ENCODE data around the gene GAS7. TPM values are rescaled to one million over a fixed set of nuclear protein-coding genes. Genes with fewer than 3 reads are reported as not detected.

GAS7 gene
- polyA plus RNA-seq, 1 donor (not counting 4 experiments of a cell fraction or from before 2014, with no cell fraction given): 0.10 TPM

- H3K9me1 ChIP-seq (ENCODE audit: control insufficient read depth, extremely low read depth, insufficient read depth, low read length): no peaks in the 10 kb centered on the region
- H3K4me3 ChIP-seq (ENCODE audit: control insufficient read depth in 2 of 3, extremely low read depth in 1 of 3, insufficient read depth in 2 of 3, low read depth in 1 of 3, low read length in 3 of 3): no peak overlapping the region
- H3K9ac ChIP-seq (ENCODE audit: control insufficient read depth, extremely low read depth, insufficient read depth, low read length): no peak overlapping the region
- no peak overlapping the region for H2AFZ ChIP-seq (ENCODE audit: control insufficient read depth, low read length)
- H3K4me2 ChIP-seq (ENCODE audit: control insufficient read depth, extremely low read depth, insufficient read depth, low read depth, low read length): no peak overlapping the region
- dilution Hi-C loops (cut with MboI; ENCODE audit: extremely low pct_ligation_motif_present, low sequenced_read_pairs): no loop called here
- H3K36me3 ChIP-seq (ENCODE audit: control insufficient read depth in 2 of 2, extremely low read depth in 1 of 2, insufficient read depth in 2 of 2, low read length in 2 of 2): no peaks in the 10 kb centered on the region
- no peaks in the 10 kb centered on the region for H3K4me1 ChIP-seq (ENCODE audit: control insufficient read depth, extremely low read depth, insufficient read depth, low read length)
- H3K9me3 ChIP-seq (ENCODE audit: control insufficient read depth, low read depth, low read length): no peaks in the 10 kb centered on the region
- H4K20me1 ChIP-seq (ENCODE audit: control insufficient read depth, extremely low read depth, insufficient read depth, low read length): no peaks in the 10 kb centered on the region
- no peak for FAIRE-seq
- H3K27me3 ChIP-seq (ENCODE audit: control insufficient read depth, extremely low read depth, insufficient read depth, low read length): no peaks in the 10 kb centered on the region
- TF ChIP-seq EZH2 (IDR thresholded peaks at IDR 0.05; ENCODE audit: low read length): no peak
- no peak for TF ChIP-seq CTCF (optimal IDR thresholded peaks at IDR 0.05 in 1 of 3, IDR thresholded peaks at IDR 0.05 in 1 of 3, conservative IDR thresholded peaks at IDR 0.05 in 1 of 3; ENCODE audit: extremely low read depth in 1 of 3, insufficient read depth in 2 of 3, low read length in 3 of 3)
- no peak overlapping the region for H3K27ac ChIP-seq (ENCODE audit: control insufficient read depth, insufficient read depth, low read length)
- no peaks in the 10 kb centered on the region for H3K79me2 ChIP-seq (ENCODE audit: control insufficient read depth, insufficient read depth, low read length)
- no peak for DNase-seq (ENCODE audit: low read depth, low spot score)
These were observed 230.4 kb downstream of the GAS7 start for GRCh38 chr17:9968008-9968407.

DNA sequence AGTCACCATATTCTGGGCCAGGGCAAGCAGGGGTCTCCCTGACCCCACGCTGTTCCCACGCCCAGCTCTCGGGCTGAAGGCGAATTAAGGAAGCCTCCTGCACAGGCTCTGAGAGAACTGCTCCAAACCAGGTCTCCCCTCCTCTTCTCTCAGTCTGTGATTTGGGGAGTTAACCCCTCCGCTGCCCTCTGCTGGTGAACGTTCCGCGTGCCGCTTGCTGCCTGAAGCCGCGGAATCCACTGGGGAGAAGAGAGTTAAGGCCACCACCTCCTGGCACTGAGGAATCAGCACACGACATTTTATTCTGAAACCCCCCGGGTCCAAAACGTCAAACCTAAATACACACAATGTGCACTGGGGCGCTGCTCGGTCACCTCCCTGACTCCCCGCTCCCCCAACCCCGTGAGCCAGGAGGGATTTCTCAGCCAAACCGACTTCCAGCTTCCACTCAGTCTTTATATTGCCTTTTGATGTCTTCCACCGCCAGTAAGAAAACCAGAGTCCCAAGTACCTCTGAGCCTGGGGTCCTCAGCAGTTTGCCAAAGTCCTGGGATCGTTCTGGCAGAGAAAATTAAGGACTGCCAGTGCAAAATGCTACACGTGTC lies 238.9 kb downstream of the GAS7 start:
- Histone ChIP-seq H3K4me3 (ENCODE audit: control insufficient read depth in 2 of 3, extremely low read depth in 1 of 3, insufficient read depth in 2 of 3, low read depth in 1 of 3, low read length in 3 of 3) (no peak overlapping the region), H3K36me3 (ENCODE audit: control insufficient read depth in 2 of 2, extremely low read depth in 1 of 2, insufficient read depth in 2 of 2, low read length in 2 of 2) (no peaks in the 10 kb centered on the region), H3K9me3 (ENCODE audit: control insufficient read depth, low read depth, low read length) (no peaks in the 10 kb centered on the region), H2AFZ (ENCODE audit: control insufficient read depth, low read length) (no peak overlapping the region), H3K79me2 (ENCODE audit: control insufficient read depth, insufficient read depth, low read length) (no peaks in the 10 kb centered on the region), H3K27me3 (ENCODE audit: control insufficient read depth, extremely low read depth, insufficient read depth, low read length) (peaks cover 18% of the 10 kb centered on the region), H3K9me1 (ENCODE audit: control insufficient read depth, extremely low read depth, insufficient read depth, low read length) (no peaks in the 10 kb centered on the region), H4K20me1 (ENCODE audit: control insufficient read depth, extremely low read depth, insufficient read depth, low read length) (no peaks in the 10 kb centered on the region), H3K27ac (ENCODE audit: control insufficient read depth, insufficient read depth, low read length) (no peak overlapping the region), H3K4me1 (ENCODE audit: control insufficient read depth, extremely low read depth, insufficient read depth, low read length) (no peaks in the 10 kb centered on the region), H3K9ac (ENCODE audit: control insufficient read depth, extremely low read depth, insufficient read depth, low read length) (no peak overlapping the region), H3K4me2 (ENCODE audit: control insufficient read depth, extremely low read depth, insufficient read depth, low read depth, low read length) (no peak overlapping the region)
- DNase-seq (ENCODE audit: low read depth, low spot score) (no peak), FAIRE-seq (no peak)
- TF ChIP-seq CTCF (optimal IDR thresholded peaks at IDR 0.05 in 1 of 3, IDR thresholded peaks at IDR 0.05 in 1 of 3, conservative IDR thresholded peaks at IDR 0.05 in 1 of 3; ENCODE audit: extremely low read depth in 1 of 3, insufficient read depth in 2 of 3, low read length in 3 of 3) (peak; percentile 61 to 82 (median 69)), EZH2 (IDR thresholded peaks at IDR 0.05; ENCODE audit: low read length) (no peak)
- dilution Hi-C loops (cut with MboI; ENCODE audit: extremely low pct_ligation_motif_present, low sequenced_read_pairs): no loop called here

Measured in keratinocyte (primary cell).